K562 (cell line): Measurements from ENCODE around the gene PNP. TPM values are rescaled to one million over a fixed set of nuclear protein-coding genes. Genes with fewer than 3 reads are reported as not detected.
A peak's percentile ranks its signal among the peaks of the same experiment; 100 is the strongest.

Experiments used
- ASH1L ChIP-seq: fragments of 450-650 bp; IDR thresholded peaks from 2 replicates; pipeline ENCODE4 v1.6.1; 2018; ENCODE audit warnings: borderline replicate concordance, mild to moderate bottlenecking, low read depth; ENCODE audit not compliant: partially characterized antibody
- BHLHE40 ChIP-seq: IDR thresholded peaks from 2 replicates; pipeline ENCODE4 v1.6.1; 2011; ENCODE audit warnings: low read length, improper control_type of control experiment
- E2F6 ChIP-seq, 2 experiments: IDR thresholded peaks; 2 replicates each; pipeline ENCODE4 v1.6.1; 2011; ENCODE audit warnings: borderline replicate concordance in 1 of 2, control low read depth in 1 of 2, low read depth in 1 of 2, low read length in 1 of 2, mild to moderate bottlenecking in 1 of 2, mixed read lengths in 1 of 2, moderate library complexity in 1 of 2; ENCODE audit not compliant: insufficient read depth in 1 of 2, insufficient read length in 1 of 2, poor library complexity in 1 of 2, severe bottlenecking in 1 of 2; ENCODE audit errors: extremely low read depth in 1 of 2
- ELF2 ChIP-seq: fragments of 250-450 bp; sonication (Bioruptor Pico); IDR thresholded peaks from 2 replicates; pipeline ENCODE4 v1.5.0; 2021; ENCODE audit warnings: mild to moderate bottlenecking
- ELF4 ChIP-seq: fragments of 450-650 bp; formaldehyde crosslinking; IDR thresholded peaks from 2 replicates; pipeline ENCODE4 v1.4.0; 2022; ENCODE audit warnings: missing genetic modification characterization
- ESRRA ChIP-seq: fragments of 450-650 bp; IDR thresholded peaks from 2 replicates; pipeline ENCODE4 v1.6.1; 2014; ENCODE audit warnings: low read depth, mild to moderate bottlenecking, moderate library complexity, borderline replicate concordance
- HCFC1 ChIP-seq: IDR thresholded peaks from 2 replicates; pipeline ENCODE4 v1.6.1; 2012; ENCODE audit warnings: low read depth, low read length, improper control_type of control experiment
- JUN ChIP-seq, 2 experiments: sonication (generic) in 1 of 2; formaldehyde crosslinking in 1 of 2; IDR thresholded peaks; 2 replicates each; pipeline versions ENCODE4 v1.6.1 to v1.8.0; 2012 to 2022; ENCODE audit warnings: borderline replicate concordance in 2 of 2, mild to moderate bottlenecking in 2 of 2, improper control_type of control experiment in 1 of 2, low read depth in 1 of 2, low read length in 1 of 2, missing genetic modification reagents in 1 of 2
- LCOR ChIP-seq: sonication (generic); formaldehyde crosslinking; IDR thresholded peaks from 2 replicates; pipeline ENCODE4 v1.8.0; 2022; ENCODE audit warnings: mild to moderate bottlenecking, missing genetic modification reagents
- MBD1 ChIP-seq: fragments of 250-450 bp; sonication (Bioruptor Pico); IDR thresholded peaks from 2 replicates; pipeline ENCODE4 v1.8.0; 2022; ENCODE audit warnings: inconsistent platforms
- MCM5 ChIP-seq: fragments of 450-650 bp; IDR thresholded peaks from 2 replicates; pipeline ENCODE4 v1.6.1; 2016; ENCODE audit warnings: low read depth
- NCOA4 ChIP-seq: fragments of 450-650 bp; IDR thresholded peaks from 2 replicates; pipeline ENCODE4 v1.6.1; 2018; ENCODE audit warnings: mild to moderate bottlenecking; ENCODE audit not compliant: partially characterized antibody
- PTBP1 ChIP-seq: fragments of 200-400 bp; formaldehyde crosslinking; IDR thresholded peaks from 2 replicates; pipeline ENCODE4 v1.6.1; 2017; ENCODE audit warnings: low read depth, low read length
- RBM39 ChIP-seq: fragments of 200-400 bp; formaldehyde crosslinking; optimal IDR thresholded peaks from 2 replicates; pipeline ENCODE3; 2018; ENCODE audit warnings: low read depth, low read length
- RCOR1 ChIP-seq, 2 experiments: IDR thresholded peaks; 2 replicates each; pipeline ENCODE4 v1.6.1; 2012; ENCODE audit warnings: low read depth in 2 of 2, low read length in 2 of 2, borderline replicate concordance in 1 of 2, improper control_type of control experiment in 1 of 2
- SFPQ ChIP-seq: fragments of 200-400 bp; formaldehyde crosslinking; IDR thresholded peaks from 2 replicates; pipeline ENCODE4 v1.6.1; 2017; ENCODE audit warnings: mild to moderate bottlenecking, low read depth, low read length, moderate library complexity
- SMC3 ChIP-seq: conservative IDR thresholded peaks from 2 replicates; pipeline ENCODE4 v1.6.1; 2011; ENCODE audit warnings: low read depth, low read length, improper control_type of control experiment; ENCODE audit not compliant: insufficient read depth
- ZBTB12 ChIP-seq: fragments of 250-450 bp; sonication (Bioruptor Pico); IDR thresholded peaks from 2 replicates; pipeline ENCODE4 v1.4.0; 2020
- ZNF212 ChIP-seq: fragments of 450-650 bp; formaldehyde crosslinking; IDR thresholded peaks from 2 replicates; pipeline ENCODE4 v1.4.0; 2020; ENCODE audit warnings: mild to moderate bottlenecking
- ZNF239 ChIP-seq: fragments of 250-450 bp; sonication (Bioruptor Pico); IDR thresholded peaks from 2 replicates; pipeline ENCODE4 v1.4.0; 2020; ENCODE audit warnings: mild to moderate bottlenecking
- ZNF766 ChIP-seq: fragments of 200-800 bp; sonication (Bioruptor generic); conservative IDR thresholded peaks from 2 replicates; pipeline ENCODE4 v1.6.1; 2016; ENCODE audit warnings: missing genetic modification characterization, missing compliant biosample characterization
- polyA plus RNA-seq, 8 experiments: library from polyadenylated mRNA; depleted of rRNA in 4 of 8; stranded (reverse) in 5 of 8; unstranded in 3 of 8; fragments of >200 nt; fragmentation: Nextera tagmentation in 2 of 8; fragmentation: Illumina TruSeq in 1 of 8; extraction: Ambion mirVana in 2 of 8; extraction: Trizol in 1 of 8; gene quantifications; 2 replicates each; pipeline versions ENCODE4 v1.2.1 to v1.2.3, GENCODE V29; 2011 to 2014; ENCODE audit warnings: inconsistent platforms in 1 of 8, missing spikeins in 1 of 8
- total RNA-seq, 7 experiments: library from RNA; depleted of rRNA in 6 of 7; stranded (reverse); fragments of >200 nt in 6 of 7; fragmentation: Illumina TruSeq in 2 of 7; extraction: Trizol in 2 of 7; gene quantifications; 2 replicates each; pipeline versions ENCODE4 v1.2.1 to v1.2.3, GENCODE V29; 2011 to 2021; ENCODE audit warnings: low replicate concordance in 1 of 7

Gene PNP
- total and polyA plus RNA-seq, 9 of the 15 experiments (the other 6 are each of a cell fraction or from before 2014, with no cell fraction given) = 92.5 to 288 (median 137) TPM

GRCh38 chr14:20455355-20456300, 13.6 kb upstream of the PNP start (continued):
- TF ChIP-seq ZNF766 (no peak), ELF2 (no peak), RBM39 (no peak), BHLHE40 (no peak), LCOR (no peak), ZBTB12 (no peak), MBD1 (CRISPR knock-in tag) (no peak), PTBP1 (no peak), HCFC1 (no peak), MCM5 (no peak), NCOA4 (no peak), SMC3 (no peak), ASH1L (no peak), ZNF239 (CRISPR knock-in tag) (no peak), ELF4 (CRISPR knock-in tag) (no peak), ZNF212 (CRISPR knock-in tag) (no peak), E2F6 (IDR thresholded peaks at IDR 0.05; ENCODE audit: borderline replicate concordance in 1 of 2, extremely low read depth in 1 of 2, insufficient read depth in 1 of 2, insufficient read length in 1 of 2, low read depth in 1 of 2, low read length in 1 of 2, poor library complexity in 1 of 2, severe bottlenecking in 1 of 2) (peak in 1 of 2 experiments; percentile 25), SFPQ (no peak), JUN (IDR thresholded peaks at IDR 0.05; ENCODE audit: borderline replicate concordance, low read depth, low read length) (no peak), JUN (CRISPR knock-in tag; IDR thresholded peaks at IDR 0.05; ENCODE audit: borderline replicate concordance) (no peak), ESRRA (no peak; the same call in 1 of the 2 replicates), RCOR1 (IDR thresholded peaks at IDR 0.05; ENCODE audit: borderline replicate concordance in 1 of 2, low read depth in 2 of 2, low read length in 2 of 2) (peak in 1 of 2 experiments; percentile 48; a peak in 1 of 4 replicates)
